ENCODE results near the gene ITGBL1. TPM values are rescaled to one million over a fixed set of nuclear protein-coding genes. Genes with fewer than 3 reads are reported as not detected.

Gene ITGBL1
- total RNA-seq, 1 experiment from 2014 or later: 0.22 TPM

GRCh38 chr13:101522607-101523006 lies 70.1 kb downstream of the ITGBL1 start:
- no peak for TF ChIP-seq ZNF232 (CRISPR knock-in tag; IDR thresholded peaks at IDR 0.05)
- no peak for TF ChIP-seq ZNF512 (CRISPR knock-in tag; IDR thresholded peaks at IDR 0.05; ENCODE audit: borderline replicate concordance)
- TF ChIP-seq STAT6 (CRISPR knock-in tag; conservative IDR thresholded peaks at IDR 0.05; ENCODE audit: low read depth): no peak
- TF ChIP-seq ZBTB21 (CRISPR knock-in tag; IDR thresholded peaks at IDR 0.05; ENCODE audit: borderline replicate concordance): no peak
- TF ChIP-seq ZNF671 (CRISPR knock-in tag; IDR thresholded peaks at IDR 0.05): no peak
- no peak for TF ChIP-seq ZNF532 (CRISPR knock-in tag; IDR thresholded peaks at IDR 0.05; ENCODE audit: borderline replicate concordance)
- Mint-ChIP-seq H3K36me3 (no peaks in the 10 kb centered on the region), H3K4me1 (peaks cover 9% of the 10 kb centered on the region), H3K4me3 (no peak overlapping the region), H3K27ac (no peak overlapping the region), H3K9me3 (no peaks in the 10 kb centered on the region), H3K27me3 (ENCODE audit: low read depth) (no peaks in the 10 kb centered on the region)
- ChIA-PET CTCF (no interaction called here), POLR2A (no interaction called here)
- ATAC-seq: no peak
- DNase-seq (ENCODE audit: low spot score): no peak

GRCh38 chr13:101523154-101524131 lies 71.0 kb downstream of the ITGBL1 start:
- ATAC-seq: no peak
- ChIA-PET CTCF (no interaction called here), POLR2A (no interaction called here)
- H3K27ac Mint-ChIP-seq: no peak overlapping the region
- no peaks in the 10 kb centered on the region for H3K9me3 Mint-ChIP-seq
- no peaks in the 10 kb centered on the region for H3K36me3 Mint-ChIP-seq
- no peak for TF ChIP-seq TEAD4 (CRISPR knock-in tag; IDR thresholded peaks at IDR 0.05)
- no peak for TF ChIP-seq ATF1 (CRISPR knock-in tag; IDR thresholded peaks at IDR 0.05)
- TF ChIP-seq HMGXB4 (CRISPR knock-in tag; IDR thresholded peaks at IDR 0.05): no peak
- no peak for TF ChIP-seq ETV6 (CRISPR knock-in tag; IDR thresholded peaks at IDR 0.05)
- TF ChIP-seq E2F4 (CRISPR knock-in tag; IDR thresholded peaks at IDR 0.05; ENCODE audit: borderline replicate concordance, low read depth): no peak
- TF ChIP-seq ZNF263 (CRISPR knock-in tag; IDR thresholded peaks at IDR 0.05; ENCODE audit: low read depth): no peak
- no peak for TF ChIP-seq ATF2 (CRISPR knock-in tag; IDR thresholded peaks at IDR 0.05; ENCODE audit: borderline replicate concordance, low read depth)
- TF ChIP-seq ZNF425 (CRISPR knock-in tag; conservative IDR thresholded peaks at IDR 0.05): no peak
- TF ChIP-seq FOXJ3 (CRISPR knock-in tag; IDR thresholded peaks at IDR 0.05; ENCODE audit: borderline replicate concordance): no peak
- no peaks in the 10 kb centered on the region for H3K27me3 Mint-ChIP-seq (ENCODE audit: low read depth)
- H3K4me1 Mint-ChIP-seq: peaks cover 6% of the 10 kb centered on the region
- no peak overlapping the region for H3K4me3 Mint-ChIP-seq
- DNase-seq (ENCODE audit: low spot score): no peak
